Hepatocyte (in vitro differentiated cells): ENCODE results near the gene EFCAB7.

Source experiments
- EZH2phosphoT487 ChIP-seq: fragments of 200-600 bp; sonication (generic); IDR thresholded peaks from one replicate; pipeline ENCODE4 v1.6.1; 2018; ENCODE audit warnings: antibody characterized with exemption, mild to moderate bottlenecking, low read depth, moderate library complexity; ENCODE audit not compliant: unreplicated experiment, severe bottlenecking
- TF ChIP-seq, protein P1 (sequence below): fragments of 200-600 bp; sonication (generic); IDR thresholded peaks from 2 replicates; pipeline ENCODE4 v1.5.1; 2016; ENCODE audit warnings: antibody characterized with exemption, mild to moderate bottlenecking; ENCODE audit not compliant: poor library complexity

DNA sequence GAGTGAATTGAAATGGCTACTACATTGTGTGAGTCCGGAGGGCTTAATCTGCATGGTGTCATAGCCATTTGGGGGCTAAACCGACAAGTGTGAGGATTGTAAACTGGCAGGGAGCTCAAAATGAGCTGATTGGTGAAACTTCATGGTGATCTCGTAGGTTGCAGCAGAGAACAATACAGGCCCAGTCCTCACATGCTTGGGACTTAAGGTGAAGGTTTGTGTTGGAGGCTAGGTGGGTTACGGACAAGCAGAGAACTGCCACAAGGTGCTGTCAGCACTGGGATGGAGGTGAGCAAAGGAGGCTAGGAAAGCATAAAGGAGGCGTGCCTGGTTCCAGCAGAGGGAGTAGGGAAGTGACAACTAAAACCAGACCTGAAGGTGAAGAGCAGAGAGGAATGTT is 79.3 kb downstream of the EFCAB7 start:
- TF ChIP-seq EZH2phosphoT487 = no peak
- TF ChIP-seq, protein P1, sequence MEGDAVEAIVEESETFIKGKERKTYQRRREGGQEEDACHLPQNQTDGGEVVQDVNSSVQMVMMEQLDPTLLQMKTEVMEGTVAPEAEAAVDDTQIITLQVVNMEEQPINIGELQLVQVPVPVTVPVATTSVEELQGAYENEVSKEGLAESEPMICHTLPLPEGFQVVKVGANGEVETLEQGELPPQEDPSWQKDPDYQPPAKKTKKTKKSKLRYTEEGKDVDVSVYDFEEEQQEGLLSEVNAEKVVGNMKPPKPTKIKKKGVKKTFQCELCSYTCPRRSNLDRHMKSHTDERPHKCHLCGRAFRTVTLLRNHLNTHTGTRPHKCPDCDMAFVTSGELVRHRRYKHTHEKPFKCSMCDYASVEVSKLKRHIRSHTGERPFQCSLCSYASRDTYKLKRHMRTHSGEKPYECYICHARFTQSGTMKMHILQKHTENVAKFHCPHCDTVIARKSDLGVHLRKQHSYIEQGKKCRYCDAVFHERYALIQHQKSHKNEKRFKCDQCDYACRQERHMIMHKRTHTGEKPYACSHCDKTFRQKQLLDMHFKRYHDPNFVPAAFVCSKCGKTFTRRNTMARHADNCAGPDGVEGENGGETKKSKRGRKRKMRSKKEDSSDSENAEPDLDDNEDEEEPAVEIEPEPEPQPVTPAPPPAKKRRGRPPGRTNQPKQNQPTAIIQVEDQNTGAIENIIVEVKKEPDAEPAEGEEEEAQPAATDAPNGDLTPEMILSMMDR = no peak
